ENCODE measurements around the gene KRTAP1-1. TPM values are rescaled to one million over a fixed set of nuclear protein-coding genes. Genes with fewer than 3 reads are reported as not detected.

KRTAP1-1 gene
- total and polyA plus RNA-seq, 2 experiments from 2014 or later: not detected

DNA sequence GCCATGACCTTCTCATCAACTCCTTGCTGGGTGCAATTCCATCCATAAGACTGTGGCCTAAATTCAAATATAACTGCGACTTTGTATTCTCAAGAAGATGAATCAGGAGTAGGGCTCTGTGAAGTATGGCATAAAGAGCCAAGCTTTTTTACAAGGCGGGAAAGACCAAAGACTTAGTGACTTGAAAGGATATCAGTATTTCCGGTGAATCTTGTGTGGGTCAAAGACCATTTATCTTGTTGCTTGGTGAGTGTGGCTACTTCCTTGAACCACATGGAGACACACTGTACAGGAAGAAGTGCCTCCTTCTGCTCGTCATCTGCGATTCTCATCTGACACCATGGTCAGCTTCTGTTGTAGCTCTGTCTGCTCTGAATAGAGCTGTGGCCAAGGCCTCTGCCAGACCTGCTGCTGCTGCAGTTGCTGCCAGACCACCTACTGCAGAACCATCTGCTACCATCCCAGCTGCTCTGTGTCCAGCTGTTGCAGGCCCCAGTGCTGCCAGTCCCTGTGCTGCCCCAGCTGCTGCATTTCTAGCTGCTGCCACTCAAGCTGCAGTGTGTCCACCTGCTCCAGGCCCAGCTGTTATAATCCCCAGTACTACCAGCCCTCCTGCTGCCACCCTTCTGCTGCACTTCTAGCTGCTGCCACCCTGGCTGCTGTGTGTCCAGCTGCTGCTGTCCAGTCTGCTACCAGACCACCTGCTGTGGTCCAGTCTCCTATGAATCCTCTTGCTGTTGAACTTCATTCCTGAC is 30.5 kb upstream of the KRTAP1-1 start:
- no peak overlapping the region for H3K27ac Mint-ChIP-seq
- no peaks in the 10 kb centered on the region for H3F3A ChIP-seq (replicated peaks; ENCODE audit: low read depth)
- H3K27me3 ChIP-seq (ENCODE audit: insufficient read depth): no peaks in the 10 kb centered on the region
- TF ChIP-seq EZH2phosphoT487 (IDR thresholded peaks at IDR 0.05; ENCODE audit: unreplicated experiment): no peak
- TF ChIP-seq, protein P1, sequence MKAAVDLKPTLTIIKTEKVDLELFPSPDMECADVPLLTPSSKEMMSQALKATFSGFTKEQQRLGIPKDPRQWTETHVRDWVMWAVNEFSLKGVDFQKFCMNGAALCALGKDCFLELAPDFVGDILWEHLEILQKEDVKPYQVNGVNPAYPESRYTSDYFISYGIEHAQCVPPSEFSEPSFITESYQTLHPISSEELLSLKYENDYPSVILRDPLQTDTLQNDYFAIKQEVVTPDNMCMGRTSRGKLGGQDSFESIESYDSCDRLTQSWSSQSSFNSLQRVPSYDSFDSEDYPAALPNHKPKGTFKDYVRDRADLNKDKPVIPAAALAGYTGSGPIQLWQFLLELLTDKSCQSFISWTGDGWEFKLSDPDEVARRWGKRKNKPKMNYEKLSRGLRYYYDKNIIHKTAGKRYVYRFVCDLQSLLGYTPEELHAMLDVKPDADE (IDR thresholded peaks at IDR 0.05): no peak
- TF ChIP-seq CREB1 (CRISPR knock-in tag; IDR thresholded peaks at IDR 0.05; ENCODE audit: low read depth): no peak
- no peak for TF ChIP-seq JUNB (IDR thresholded peaks at IDR 0.05; ENCODE audit: unreplicated experiment)
- TF ChIP-seq, protein P2, sequence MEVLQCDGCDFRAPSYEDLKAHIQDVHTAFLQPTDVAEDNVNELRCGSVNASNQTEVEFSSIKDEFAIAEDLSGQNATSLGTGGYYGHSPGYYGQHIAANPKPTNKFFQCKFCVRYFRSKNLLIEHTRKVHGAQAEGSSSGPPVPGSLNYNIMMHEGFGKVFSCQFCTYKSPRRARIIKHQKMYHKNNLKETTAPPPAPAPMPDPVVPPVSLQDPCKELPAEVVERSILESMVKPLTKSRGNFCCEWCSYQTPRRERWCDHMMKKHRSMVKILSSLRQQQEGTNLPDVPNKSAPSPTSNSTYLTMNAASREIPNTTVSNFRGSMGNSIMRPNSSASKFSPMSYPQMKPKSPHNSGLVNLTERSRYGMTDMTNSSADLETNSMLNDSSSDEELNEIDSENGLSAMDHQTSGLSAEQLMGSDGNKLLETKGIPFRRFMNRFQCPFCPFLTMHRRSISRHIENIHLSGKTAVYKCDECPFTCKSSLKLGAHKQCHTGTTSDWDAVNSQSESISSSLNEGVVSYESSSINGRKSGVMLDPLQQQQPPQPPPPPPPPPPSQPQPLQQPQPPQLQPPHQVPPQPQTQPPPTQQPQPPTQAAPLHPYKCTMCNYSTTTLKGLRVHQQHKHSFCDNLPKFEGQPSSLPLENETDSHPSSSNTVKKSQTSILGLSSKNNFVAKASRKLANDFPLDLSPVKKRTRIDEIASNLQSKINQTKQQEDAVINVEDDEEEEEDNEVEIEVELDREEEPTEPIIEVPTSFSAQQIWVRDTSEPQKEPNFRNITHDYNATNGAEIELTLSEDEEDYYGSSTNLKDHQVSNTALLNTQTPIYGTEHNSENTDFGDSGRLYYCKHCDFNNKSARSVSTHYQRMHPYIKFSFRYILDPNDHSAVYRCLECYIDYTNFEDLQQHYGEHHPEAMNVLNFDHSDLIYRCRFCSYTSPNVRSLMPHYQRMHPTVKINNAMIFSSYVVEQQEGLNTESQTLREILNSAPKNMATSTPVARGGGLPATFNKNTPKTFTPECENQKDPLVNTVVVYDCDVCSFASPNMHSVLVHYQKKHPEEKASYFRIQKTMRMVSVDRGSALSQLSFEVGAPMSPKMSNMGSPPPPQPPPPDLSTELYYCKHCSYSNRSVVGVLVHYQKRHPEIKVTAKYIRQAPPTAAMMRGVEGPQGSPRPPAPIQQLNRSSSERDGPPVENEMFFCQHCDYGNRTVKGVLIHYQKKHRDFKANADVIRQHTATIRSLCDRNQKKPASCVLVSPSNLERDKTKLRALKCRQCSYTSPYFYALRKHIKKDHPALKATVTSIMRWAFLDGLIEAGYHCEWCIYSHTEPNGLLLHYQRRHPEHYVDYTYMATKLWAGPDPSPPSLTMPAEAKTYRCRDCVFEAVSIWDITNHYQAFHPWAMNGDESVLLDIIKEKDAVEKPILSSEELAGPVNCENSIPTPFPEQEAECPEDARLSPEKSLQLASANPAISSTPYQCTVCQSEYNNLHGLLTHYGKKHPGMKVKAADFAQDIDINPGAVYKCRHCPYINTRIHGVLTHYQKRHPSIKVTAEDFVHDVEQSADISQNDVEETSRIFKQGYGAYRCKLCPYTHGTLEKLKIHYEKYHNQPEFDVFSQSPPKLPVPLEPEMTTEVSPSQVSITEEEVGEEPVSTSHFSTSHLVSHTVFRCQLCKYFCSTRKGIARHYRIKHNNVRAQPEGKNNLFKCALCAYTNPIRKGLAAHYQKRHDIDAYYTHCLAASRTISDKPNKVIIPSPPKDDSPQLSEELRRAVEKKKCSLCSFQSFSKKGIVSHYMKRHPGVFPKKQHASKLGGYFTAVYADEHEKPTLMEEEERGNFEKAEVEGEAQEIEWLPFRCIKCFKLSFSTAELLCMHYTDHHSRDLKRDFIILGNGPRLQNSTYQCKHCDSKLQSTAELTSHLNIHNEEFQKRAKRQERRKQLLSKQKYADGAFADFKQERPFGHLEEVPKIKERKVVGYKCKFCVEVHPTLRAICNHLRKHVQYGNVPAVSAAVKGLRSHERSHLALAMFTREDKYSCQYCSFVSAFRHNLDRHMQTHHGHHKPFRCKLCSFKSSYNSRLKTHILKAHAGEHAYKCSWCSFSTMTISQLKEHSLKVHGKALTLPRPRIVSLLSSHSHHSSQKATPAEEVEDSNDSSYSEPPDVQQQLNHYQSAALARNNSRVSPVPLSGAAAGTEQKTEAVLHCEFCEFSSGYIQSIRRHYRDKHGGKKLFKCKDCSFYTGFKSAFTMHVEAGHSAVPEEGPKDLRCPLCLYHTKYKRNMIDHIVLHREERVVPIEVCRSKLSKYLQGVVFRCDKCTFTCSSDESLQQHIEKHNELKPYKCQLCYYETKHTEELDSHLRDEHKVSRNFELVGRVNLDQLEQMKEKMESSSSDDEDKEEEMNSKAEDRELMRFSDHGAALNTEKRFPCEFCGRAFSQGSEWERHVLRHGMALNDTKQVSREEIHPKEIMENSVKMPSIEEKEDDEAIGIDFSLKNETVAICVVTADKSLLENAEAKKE (CRISPR knock-in tag; IDR thresholded peaks at IDR 0.05): no peak
- no peak for TF ChIP-seq POLR2AphosphoS5 (IDR thresholded peaks at IDR 0.05; ENCODE audit: low read depth)
- TF ChIP-seq EZH2 (IDR thresholded peaks at IDR 0.05; ENCODE audit: low read depth, unreplicated experiment): no peak
- no peak for TF ChIP-seq STAT1 (IDR thresholded peaks at IDR 0.05; ENCODE audit: unreplicated experiment)
- TF ChIP-seq, protein P3, sequence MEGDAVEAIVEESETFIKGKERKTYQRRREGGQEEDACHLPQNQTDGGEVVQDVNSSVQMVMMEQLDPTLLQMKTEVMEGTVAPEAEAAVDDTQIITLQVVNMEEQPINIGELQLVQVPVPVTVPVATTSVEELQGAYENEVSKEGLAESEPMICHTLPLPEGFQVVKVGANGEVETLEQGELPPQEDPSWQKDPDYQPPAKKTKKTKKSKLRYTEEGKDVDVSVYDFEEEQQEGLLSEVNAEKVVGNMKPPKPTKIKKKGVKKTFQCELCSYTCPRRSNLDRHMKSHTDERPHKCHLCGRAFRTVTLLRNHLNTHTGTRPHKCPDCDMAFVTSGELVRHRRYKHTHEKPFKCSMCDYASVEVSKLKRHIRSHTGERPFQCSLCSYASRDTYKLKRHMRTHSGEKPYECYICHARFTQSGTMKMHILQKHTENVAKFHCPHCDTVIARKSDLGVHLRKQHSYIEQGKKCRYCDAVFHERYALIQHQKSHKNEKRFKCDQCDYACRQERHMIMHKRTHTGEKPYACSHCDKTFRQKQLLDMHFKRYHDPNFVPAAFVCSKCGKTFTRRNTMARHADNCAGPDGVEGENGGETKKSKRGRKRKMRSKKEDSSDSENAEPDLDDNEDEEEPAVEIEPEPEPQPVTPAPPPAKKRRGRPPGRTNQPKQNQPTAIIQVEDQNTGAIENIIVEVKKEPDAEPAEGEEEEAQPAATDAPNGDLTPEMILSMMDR (conservative IDR thresholded peaks at IDR 0.05; ENCODE audit: low read depth in 2 of 2): no peak
- TF ChIP-seq ZNF331 (CRISPR knock-in tag; IDR thresholded peaks at IDR 0.05; ENCODE audit: low read depth): no peak
- TF ChIP-seq NANOG (IDR thresholded peaks at IDR 0.05; ENCODE audit: borderline replicate concordance): no peak
- TF ChIP-seq ZNF114 (CRISPR knock-in tag; IDR thresholded peaks at IDR 0.05): no peak
- TF ChIP-seq, protein P4, sequence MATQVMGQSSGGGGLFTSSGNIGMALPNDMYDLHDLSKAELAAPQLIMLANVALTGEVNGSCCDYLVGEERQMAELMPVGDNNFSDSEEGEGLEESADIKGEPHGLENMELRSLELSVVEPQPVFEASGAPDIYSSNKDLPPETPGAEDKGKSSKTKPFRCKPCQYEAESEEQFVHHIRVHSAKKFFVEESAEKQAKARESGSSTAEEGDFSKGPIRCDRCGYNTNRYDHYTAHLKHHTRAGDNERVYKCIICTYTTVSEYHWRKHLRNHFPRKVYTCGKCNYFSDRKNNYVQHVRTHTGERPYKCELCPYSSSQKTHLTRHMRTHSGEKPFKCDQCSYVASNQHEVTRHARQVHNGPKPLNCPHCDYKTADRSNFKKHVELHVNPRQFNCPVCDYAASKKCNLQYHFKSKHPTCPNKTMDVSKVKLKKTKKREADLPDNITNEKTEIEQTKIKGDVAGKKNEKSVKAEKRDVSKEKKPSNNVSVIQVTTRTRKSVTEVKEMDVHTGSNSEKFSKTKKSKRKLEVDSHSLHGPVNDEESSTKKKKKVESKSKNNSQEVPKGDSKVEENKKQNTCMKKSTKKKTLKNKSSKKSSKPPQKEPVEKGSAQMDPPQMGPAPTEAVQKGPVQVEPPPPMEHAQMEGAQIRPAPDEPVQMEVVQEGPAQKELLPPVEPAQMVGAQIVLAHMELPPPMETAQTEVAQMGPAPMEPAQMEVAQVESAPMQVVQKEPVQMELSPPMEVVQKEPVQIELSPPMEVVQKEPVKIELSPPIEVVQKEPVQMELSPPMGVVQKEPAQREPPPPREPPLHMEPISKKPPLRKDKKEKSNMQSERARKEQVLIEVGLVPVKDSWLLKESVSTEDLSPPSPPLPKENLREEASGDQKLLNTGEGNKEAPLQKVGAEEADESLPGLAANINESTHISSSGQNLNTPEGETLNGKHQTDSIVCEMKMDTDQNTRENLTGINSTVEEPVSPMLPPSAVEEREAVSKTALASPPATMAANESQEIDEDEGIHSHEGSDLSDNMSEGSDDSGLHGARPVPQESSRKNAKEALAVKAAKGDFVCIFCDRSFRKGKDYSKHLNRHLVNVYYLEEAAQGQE (IDR thresholded peaks at IDR 0.05; ENCODE audit: unreplicated experiment): no peak
- H4K20me1 ChIP-seq (replicated peaks; ENCODE audit: insufficient read depth): no peaks in the 10 kb centered on the region
- H3K79me2 ChIP-seq (replicated peaks; ENCODE audit: insufficient read depth): no peaks in the 10 kb centered on the region
- no peak overlapping the region for H3K4me3 Mint-ChIP-seq
- DNase-seq (ENCODE audit: low spot score) (no peak), ATAC-seq (no peak)
- no peak overlapping the region for H3K4me3 ChIP-seq
- no peaks in the 10 kb centered on the region for H3K36me3 ChIP-seq (ENCODE audit: insufficient read depth)
- H2AFZ ChIP-seq: no peak overlapping the region
- no peaks in the 10 kb centered on the region; the same call in 2 of the 3 replicates for H3K9me3 Mint-ChIP-seq
- H3K27me3 Mint-ChIP-seq (ENCODE audit: insufficient read depth, low read depth, poor library complexity): no peaks in the 10 kb centered on the region
- H3K9me2 ChIP-seq (ENCODE audit: insufficient read depth): no peaks in the 10 kb centered on the region; the same call in none of the 2 replicates
- H3K27ac ChIP-seq (ENCODE audit: low read depth): no peak overlapping the region
- H3K4me2 ChIP-seq: no peak overlapping the region
- H3K4me1 Mint-ChIP-seq: no peaks in the 10 kb centered on the region
- H3K4me1 ChIP-seq (ENCODE audit: insufficient read depth): no peaks in the 10 kb centered on the region
- no peaks in the 10 kb centered on the region for H3K36me3 Mint-ChIP-seq (ENCODE audit: low read depth)

Measured in GM23338 (cell line).